K562 treated with DMSO at 1 percent for 12 hours (cell line): ENCODE measurements around the gene UBN1. TPM values are rescaled to one million over a fixed set of nuclear protein-coding genes. Genes with fewer than 3 reads are reported as not detected.

Experiments used
- total RNA-seq: library from RNA; unstranded; fragments of 300-600 nt; gene quantifications from 2 replicates; pipeline ENCODE4 v1.2.3, GENCODE V29; 2022; ENCODE audit not compliant: insufficient read depth

Gene UBN1, protein sequence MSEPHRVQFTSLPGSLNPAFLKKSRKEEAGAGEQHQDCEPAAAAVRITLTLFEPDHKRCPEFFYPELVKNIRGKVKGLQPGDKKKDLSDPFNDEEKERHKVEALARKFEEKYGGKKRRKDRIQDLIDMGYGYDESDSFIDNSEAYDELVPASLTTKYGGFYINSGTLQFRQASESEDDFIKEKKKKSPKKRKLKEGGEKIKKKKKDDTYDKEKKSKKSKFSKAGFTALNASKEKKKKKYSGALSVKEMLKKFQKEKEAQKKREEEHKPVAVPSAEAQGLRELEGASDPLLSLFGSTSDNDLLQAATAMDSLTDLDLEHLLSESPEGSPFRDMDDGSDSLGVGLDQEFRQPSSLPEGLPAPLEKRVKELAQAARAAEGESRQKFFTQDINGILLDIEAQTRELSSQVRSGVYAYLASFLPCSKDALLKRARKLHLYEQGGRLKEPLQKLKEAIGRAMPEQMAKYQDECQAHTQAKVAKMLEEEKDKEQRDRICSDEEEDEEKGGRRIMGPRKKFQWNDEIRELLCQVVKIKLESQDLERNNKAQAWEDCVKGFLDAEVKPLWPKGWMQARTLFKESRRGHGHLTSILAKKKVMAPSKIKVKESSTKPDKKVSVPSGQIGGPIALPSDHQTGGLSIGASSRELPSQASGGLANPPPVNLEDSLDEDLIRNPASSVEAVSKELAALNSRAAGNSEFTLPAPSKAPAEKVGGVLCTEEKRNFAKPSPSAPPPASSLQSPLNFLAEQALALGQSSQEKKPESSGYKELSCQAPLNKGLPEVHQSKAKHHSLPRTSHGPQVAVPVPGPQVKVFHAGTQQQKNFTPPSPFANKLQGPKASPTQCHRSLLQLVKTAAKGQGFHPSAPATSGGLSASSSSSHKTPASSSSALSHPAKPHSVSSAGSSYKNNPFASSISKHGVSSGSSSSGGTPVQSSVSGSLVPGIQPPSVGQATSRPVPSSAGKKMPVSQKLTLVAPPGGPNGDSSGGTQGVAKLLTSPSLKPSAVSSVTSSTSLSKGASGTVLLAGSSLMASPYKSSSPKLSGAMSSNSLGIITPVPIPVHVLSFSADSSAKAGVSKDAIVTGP (N-terminal part only)
- total RNA-seq, result 19.3 and 56.6 TPM in 2 replicates

DNA sequence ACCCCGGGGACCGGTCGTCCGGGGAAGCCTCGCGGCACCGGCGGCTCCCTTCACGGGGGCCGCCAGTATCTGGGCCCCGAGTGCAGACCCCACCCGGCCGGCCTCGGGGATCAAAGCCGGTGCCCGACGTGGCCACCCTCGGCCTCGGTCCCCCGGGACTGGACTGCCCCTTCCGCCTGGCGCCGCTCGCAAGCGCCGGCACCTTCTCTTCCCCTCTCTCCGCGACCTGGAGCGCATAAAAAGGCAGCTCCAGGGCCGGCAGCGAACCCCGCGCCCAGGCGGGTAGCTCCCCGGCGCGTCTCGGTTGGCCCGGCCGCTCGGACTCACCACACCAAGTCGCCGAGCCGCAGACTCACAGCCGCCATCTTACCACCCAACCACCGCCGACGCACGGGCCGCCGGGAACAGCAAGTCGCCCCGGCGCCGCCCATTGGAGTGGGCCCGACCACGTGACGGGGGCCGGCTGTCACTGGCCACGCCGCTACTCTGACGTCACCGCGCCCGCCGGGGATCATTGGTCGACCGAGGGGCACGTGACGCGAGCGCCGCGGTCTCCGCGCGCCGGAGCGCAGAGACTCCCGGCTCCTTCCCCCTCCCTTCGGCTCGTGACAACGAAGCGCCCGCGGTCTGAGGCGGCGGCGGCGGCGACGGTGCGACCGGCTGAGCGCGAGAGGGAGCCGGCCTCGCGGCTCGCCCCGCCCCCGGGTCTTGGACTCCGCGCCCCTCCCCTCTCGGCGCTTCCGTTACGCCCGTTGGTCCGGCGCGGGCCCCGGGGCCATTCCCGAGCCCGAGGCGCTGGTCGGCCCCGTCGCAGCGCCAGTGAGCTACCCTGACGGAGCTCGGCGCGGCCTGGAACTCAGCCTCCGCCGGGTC is at the start of gene UBN1, which contains the start of gene GLYR1:
UBN1 (plus strand) TSS at position 581 of the 873 bp plus-strand sequence. CDS start 5,437 bp downstream, outside the sequence.
GLYR1 (minus strand) TSS at position 388 of the 873 bp plus-strand sequence; CDS start at position 365, 23 bp downstream.

DNA sequence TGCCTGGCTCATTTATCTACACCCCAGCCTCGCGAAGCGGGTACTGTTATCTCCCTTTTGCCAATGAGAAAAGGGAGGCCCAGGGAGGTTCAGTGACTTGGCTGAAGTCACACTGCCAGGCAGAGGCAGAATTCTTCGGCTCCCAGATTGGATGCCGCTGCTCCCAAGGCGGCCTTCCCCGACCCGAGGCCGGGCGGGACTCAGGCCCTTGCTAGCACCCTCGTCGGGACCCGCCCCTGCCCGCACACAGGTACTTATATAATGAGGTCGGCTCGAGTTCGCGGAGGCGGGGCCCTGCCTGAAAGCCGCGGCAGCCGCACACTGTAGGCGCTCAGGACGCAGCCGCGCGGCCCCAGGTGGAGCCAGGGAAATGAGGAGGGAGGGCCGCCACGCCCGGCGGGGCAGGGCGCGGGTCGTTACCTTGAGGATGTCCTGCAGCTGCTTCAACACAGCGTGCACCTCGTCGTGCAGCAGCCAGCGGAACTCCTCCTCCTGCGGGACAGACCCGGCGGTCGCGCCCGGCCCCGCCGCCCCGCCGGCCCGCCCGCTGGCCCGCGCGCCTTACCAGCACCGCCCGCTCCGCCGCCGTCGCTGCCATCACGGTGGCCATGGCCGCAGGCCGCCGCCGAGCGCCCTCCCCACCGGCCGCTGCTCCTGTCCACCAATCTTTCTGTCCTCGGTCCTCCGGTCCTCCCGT is 45.2 kb upstream of the UBN1 start, which contains the start of gene ROGDI:
ROGDI (minus strand) TSS at position 672 of the 697 bp plus-strand sequence; CDS start at position 610, 62 bp downstream.

Other genes starting within 250 kb of the UBN1 start
- 43.1 and 44.9 TPM in 2 replicates for gene UBALD1, start 232.6 kb upstream of the UBN1 start, total RNA-seq
- gene MGRN1, start 222.7 kb upstream of the UBN1 start, total RNA-seq, result 18.1 and 41.4 TPM in 2 replicates
- 29.4 and 37.7 TPM in 2 replicates for gene NUDT16L1, start 153.9 kb upstream of the UBN1 start, total RNA-seq
- gene ANKS3, start 113.2 kb upstream of the UBN1 start, total RNA-seq, result 10.3 and 17.3 TPM in 2 replicates
- not detected in 2 replicates for gene DNAAF8, start 112.9 kb upstream of the UBN1 start, total RNA-seq
- 6.3 and 8.0 TPM in 2 replicates for gene ZNF500, start 80.3 kb upstream of the UBN1 start, total RNA-seq
- gene SEPTIN12, start 59.1 kb upstream of the UBN1 start, total RNA-seq, result not detected in 2 replicates
- gene SMIM22, start 52.1 kb upstream of the UBN1 start, total RNA-seq, result not detected in 2 replicates
- gene ROGDI, start 44.8 kb upstream of the UBN1 start, total RNA-seq, result 32.0 and 42.4 TPM in 2 replicates
- 33.5 and 74.6 TPM in 2 replicates for gene GLYR1, start 193 bp upstream of the UBN1 start, total RNA-seq
- 0.11 and 0.38 TPM in 2 replicates for gene PPL, start 89.7 kb downstream of the UBN1 start, total RNA-seq
- not detected in 2 replicates for gene SEC14L5, start 110.8 kb downstream of the UBN1 start, total RNA-seq
- gene NAGPA, start 186.5 kb downstream of the UBN1 start, total RNA-seq, result 12.4 and 16.3 TPM in 2 replicates
- gene C16orf89, start 218.5 kb downstream of the UBN1 start, total RNA-seq, result not detected in 2 replicates
- gene ALG1, start 224.4 kb downstream of the UBN1 start, total RNA-seq, result 10.7 and 13.8 TPM in 2 replicates